GM21825 (cell line): ENCODE measurements around the gene CCDC117.
A peak's percentile ranks its signal among the peaks of the same experiment; 100 is the strongest.
"Not testable (repeated sequence)": the region's sequence is repeated elsewhere in the genome, so short reads cannot be mapped to it uniquely, and the experiment has no call there.

ENCODE experiments used
- ATAC-seq: cut with Tn5 transposase; IDR thresholded peaks from one replicate; pipeline ENCODE4 v1.9.1; 2021; ENCODE audit warnings: mild to moderate bottlenecking, moderate library complexity; ENCODE audit not compliant: unreplicated experiment

Gene CCDC117

DNA sequence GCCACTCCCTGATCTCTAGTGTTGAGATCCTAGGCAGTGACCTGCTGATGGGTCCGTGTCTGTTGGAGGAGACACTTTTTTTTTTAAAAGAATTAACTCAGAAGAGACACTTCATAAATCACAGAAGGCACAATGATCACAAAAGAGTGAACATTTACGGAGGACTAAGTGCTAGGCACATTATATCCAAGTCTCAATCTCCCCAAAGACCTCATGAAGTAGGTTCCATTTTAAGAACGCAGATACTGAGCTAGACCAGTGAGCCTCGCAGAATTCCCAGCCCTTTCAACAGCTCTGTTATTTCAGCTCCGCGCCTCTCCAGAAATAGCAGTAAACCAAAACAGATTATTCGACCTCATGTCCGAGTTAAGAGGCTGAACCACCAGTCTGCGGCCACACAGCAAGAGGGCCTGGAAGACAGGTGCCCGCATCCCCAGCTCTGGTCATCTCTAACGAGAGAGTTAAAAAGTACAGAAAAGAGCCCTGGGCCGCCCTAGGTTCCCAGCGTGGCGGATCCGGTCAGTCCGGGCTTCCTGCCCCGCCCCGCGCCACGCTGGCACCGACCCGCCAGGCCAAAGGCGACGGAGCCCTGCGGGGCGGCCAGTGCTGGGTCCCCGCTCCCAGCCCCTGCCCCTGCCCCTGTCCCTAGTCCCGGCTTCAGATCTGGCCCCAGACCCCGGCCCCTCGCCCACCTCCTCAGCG is 27.3 kb downstream of the CCDC117 start:
- ATAC-seq: no peak

DNA sequence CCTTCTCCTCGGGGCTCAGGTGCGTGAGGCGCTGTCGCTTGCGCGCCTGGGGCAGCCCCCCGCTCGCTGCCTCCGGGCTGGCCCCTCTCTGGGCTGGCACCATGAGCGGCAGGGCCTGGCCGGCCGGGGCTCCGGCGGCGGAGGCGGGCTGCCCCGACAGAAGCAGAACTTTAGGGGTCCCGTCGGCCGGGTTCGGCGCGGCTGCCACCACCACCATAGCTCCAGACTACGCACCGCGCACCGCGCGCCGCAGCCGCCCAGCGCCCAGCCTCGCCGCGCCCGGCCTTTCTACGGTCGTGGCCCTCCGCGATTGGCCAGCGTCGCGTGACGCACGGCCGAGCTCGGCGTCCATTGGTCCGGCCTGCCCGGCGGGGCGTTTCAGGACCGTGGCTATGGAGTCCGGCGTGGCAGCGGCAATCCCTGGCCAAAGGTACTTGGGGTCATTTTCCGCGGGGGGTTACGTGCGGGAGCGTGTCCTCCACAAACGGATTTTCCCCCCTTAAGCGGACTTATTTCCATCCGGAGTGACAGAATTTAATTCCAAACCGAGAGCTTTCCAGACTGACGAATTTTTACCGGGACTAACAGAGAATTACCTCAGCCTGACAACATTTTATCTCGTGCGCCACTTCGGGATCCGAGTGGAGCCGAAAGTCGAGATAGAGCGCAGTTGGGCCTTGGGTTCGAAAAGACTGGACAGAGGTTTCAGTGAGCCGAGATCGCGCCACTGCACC is 28.0 kb downstream of the CCDC117 start, which contains the start of gene XBP1:
XBP1 (minus strand) TSS at position 262 of the 734 bp plus-strand sequence.
- peak; percentile 77 for ATAC-seq

DNA sequence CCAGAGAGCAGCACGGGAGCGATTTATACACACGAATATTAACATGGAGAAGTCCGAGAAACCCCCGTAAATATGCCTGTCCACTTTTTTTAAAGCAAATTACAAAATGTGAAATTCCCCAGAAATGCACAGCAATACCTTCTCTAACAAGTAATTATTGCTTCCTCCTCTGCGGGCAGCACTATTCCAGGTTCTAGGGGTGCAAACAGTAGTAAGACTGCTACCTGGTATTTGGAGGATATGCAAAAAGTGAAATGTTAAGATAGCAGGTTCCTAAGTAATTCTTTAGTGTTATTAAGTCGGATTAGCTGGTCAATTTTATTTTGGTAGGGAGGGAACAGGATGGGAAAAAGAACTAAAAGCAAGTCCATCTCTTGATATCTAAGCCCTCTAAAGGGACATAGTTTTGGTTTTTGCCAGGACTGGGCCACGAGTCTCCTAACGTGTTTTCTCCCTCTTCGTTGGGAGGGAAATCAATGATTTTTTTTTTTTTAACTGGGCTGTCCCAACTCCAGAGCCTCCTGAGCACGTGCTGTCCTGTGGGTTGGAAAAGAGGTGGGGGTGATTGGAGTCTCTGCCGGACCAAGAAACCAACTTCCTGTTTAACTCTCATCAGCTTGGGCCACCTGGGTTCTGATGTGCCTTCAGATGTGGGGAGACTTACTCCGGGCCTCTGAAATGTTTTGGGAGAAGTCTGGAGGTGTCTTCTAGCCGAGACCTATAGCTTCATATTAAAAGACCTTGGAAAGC is 29.5 kb downstream of the CCDC117 start:
- ATAC-seq: no peak

DNA sequence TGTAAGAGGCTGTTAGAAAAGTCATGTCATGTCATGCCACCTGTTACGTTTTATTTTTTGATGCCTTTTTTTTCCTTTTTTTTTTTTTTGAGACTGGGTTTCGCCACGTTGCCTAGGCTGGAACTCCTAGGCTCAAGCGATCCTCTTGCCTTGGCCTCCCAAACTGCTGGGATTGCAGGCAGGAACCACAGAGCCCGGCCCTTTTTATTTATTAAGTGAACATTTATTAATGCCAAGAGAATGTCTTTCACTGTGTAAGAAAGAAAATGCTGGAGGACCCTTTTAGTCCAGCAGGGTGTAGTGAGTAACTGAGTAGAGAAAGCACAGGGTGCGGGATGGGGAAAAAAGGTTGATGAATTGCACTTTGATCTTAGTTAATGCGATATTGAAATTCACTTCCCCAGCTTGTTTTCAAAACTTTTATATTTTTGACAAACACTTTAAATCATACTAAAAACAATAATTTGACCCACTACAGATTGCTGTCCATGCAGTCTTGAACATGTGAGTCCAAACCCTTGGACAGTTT is 30.2 kb downstream of the CCDC117 start:
- no peak for ATAC-seq

DNA sequence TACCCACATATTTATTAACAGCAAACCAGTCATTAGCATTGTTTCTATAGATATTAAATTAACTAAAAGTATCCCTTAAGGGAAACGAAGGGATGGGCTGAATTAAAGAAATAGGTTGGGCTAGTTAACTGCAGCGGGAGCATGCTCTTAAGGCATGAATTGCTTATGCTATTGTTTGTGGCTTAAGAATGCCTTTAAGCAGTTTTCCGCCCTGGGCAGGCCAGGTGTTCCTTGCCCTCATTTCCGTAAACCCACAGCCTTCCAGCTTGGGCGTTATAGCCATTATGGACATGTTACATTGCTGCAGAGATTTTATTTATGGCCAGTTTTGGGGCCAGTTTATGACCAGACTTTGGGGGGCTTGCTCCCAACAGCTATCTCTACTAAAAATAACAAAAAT is 32.9 kb downstream of the CCDC117 start:
- not testable (repeated sequence) for ATAC-seq

DNA sequence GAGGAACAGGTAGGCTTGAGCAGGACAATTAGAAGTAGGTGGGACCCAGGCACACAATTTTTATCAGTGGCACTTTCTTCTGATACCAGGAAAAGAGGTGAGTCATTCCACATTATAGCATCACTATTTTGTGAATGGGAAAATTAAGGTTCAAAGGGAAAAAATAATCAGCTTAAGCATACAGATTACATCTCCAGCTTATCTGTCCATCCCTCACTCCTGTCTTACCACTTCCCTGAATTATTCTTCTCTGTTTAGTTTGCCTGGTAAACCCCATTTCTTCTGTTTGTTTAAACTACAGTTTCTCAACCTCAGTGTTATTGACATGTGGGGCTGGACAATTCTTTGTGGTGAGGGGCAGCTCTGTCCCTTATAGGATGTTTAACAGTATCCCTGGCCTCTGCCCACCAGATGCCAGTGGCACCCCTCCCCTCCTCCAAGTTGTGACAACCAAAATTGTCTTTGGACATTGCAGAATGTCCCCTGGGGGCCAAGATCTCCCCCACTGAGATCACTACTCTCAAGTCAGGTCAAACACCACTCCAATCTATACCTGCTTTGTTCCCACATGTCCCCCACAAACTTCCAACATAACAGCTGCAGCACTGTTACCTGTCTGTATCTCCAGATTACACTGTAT is 36.3 kb downstream of the CCDC117 start:
- ATAC-seq: no peak

DNA sequence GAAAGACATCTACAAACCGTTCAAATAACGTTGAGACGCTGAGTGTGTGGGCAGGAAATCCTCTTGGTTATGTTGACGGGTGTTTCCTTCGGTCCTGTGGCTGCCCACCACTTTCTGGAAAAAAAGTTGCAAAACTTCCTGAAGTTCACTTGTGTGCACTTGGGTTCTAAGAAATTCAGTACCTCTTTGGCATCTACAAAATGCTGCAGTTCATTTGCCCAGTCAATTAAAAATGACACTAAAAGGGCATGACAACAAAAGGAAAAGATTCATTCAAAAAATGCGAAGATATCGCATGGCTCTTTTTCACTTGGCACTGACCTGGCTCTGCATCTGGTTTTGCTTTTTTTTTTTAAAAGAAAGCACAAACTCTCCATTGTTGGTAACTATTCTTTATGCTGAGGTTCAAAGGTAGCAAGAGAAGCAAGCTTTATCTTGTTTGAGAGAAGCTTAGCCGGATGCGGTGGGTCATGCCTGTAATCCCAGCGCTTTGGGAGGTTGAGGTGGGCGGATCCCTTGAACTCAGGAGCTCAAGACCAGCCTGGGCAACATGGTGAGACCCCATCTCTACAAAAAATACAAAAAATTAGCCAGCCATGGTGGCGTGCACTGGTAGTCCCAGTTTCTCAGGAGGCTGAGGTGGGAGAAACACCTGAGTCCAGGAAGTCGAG is 38.5 kb downstream of the CCDC117 start:
- no peak for ATAC-seq

DNA sequence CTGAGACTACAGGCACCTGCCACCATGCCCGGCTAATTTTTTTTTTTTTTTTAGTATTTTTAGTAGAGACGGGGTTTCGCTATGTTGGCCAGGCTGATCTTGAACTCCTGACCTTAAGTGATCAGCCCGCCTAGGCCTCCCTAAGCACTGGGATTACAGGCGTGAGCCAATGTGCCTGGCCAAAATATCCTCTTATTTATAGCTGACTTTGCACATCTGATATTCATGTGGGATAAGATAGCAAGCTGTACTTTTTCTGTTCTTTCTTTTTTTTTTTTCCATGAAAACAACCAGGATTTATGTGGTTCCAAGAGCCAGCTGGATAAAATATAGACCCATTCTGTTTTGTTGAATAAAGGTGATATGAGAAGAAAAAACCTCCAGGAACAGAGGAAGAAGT is 40.0 kb downstream of the CCDC117 start:
- ATAC-seq: no peak

DNA sequence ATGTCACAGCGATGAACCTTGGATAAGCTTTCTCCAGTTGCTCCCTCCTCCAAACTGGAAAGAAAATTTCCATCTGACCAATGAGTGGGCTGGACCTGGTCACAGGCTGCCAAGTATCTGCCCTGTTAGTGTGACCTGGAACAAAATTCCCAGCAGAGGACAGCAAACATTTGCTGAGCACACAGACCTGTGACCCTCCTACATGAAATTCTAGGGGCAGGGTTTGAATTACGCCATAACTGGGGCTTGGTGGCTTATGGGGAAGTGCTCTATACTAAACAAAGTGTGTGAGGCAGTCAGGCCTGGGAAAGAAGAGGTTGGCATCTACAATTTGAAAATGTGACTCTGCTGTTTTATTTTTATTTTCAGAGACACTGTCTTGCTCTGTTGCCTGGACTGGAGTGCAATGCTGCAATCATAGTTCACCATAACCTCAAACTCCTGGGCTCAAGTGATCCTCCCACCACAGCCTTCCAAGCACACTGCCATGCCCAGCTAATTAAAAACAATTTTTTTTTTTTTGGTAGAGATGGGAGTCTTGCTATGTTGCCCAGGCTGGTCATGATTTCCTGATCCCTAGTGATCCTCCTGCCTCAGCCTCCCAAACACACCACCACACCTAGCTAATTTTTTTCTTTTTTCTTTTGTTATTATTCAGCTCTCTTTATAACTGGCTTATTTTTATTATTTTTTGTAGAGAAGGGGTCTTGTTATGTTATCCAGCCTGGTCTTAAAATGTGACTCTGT is 41.5 kb downstream of the CCDC117 start:
- ATAC-seq: no peak

DNA sequence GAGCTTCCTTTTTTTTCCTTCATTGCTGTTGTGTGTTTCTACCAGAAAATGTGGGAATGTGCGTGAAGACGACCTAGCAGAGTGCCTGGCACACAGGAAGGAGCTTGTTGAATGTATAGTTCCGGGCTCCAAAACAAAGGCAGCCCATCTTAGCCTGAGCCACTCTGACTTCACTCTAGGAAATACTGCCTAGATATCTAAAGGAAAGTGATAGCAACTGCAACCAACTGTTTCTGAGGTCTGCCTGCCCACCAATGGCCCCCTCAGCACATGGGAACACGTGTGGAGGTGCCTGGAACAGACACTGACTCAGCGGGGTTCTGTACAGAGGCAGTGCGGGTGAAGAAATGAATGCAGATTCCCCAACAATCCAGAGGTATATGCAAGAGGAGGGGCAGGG is 42.6 kb downstream of the CCDC117 start:
- no peak for ATAC-seq

DNA sequence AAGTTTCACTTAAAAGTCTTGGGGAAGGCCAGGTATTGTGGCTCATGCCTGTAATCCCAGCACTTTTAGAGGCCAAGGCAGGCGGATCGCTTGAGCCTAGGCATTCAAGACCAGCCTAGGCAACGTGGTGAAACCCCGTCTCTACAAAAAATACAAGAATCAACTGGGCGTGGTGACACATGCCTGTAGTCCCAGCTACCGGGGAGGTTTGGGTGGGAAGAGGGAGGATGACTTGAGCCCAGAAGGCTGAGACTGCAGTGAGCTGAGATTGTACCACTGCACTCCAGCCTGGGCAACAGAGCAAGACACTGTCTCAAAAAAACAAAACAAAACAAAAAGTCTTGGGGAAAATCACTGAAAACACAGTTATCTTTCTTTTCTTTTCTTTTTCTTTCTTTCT is 43.2 kb downstream of the CCDC117 start:
- no peak for ATAC-seq

DNA sequence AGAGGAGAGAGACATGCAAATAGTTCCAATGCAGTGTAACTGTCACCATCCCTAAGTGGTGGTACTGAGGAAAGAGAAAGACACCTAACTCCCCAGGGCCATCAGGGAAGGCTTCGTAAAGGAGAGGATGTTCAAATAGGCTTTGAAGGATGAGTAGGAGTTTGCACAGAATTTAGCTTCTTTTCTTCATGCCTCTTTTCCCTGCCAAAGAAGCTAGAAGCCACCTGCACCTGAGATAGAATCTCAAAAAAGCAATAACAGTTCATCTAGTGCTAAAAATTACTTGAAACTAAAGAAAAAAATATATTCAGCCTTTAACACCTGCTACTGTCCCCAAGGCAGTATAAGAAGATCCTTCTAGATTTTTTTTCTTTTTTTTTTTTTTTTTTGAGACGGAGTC is 44.6 kb downstream of the CCDC117 start:
- ATAC-seq: no peak

DNA sequence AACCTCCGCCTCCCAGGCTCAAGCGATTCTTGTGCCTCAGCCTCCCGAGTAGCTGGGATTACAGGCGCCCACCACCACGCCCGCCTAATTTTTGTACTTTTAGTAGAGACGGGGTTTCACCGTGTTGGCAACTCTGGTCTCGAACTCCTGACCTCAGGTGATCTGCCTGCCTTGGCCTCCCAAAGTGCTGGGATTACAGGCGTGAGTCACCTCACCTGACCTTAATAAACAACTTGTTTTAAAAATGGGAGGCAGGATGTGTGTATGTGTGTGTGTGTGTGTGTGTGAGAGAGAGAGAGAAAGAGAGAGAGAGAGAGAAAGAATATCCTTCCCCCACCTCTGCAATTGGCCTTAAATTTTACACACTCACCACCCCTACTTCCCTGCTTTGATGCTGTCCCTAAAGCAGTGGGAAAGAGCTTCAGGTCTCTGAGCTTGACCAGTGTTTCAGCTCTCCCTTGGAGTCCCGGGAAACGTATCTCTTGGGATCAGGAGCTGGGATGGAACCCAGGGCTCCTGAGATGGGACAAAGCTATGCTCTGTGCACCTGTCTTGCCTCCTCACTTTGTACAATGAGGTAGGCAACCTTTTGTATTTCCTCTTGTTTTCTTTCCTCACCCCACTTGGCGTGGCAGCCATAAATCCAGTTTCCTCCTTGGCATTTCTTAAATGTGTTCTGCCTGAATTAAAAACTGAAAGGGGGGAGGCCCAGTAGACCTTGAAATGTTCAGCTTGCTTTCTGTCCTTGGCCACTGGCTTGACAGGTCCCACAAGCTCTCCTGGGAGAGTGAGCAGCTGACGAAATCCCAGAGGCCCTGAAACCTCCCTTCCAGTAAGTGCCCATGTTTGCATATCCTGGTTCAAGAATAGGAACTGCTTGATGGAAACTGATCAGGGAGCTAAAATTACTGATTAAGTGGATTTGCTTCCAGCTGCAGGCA is 45.7 kb downstream of the CCDC117 start:
- ATAC-seq: no peak

DNA sequence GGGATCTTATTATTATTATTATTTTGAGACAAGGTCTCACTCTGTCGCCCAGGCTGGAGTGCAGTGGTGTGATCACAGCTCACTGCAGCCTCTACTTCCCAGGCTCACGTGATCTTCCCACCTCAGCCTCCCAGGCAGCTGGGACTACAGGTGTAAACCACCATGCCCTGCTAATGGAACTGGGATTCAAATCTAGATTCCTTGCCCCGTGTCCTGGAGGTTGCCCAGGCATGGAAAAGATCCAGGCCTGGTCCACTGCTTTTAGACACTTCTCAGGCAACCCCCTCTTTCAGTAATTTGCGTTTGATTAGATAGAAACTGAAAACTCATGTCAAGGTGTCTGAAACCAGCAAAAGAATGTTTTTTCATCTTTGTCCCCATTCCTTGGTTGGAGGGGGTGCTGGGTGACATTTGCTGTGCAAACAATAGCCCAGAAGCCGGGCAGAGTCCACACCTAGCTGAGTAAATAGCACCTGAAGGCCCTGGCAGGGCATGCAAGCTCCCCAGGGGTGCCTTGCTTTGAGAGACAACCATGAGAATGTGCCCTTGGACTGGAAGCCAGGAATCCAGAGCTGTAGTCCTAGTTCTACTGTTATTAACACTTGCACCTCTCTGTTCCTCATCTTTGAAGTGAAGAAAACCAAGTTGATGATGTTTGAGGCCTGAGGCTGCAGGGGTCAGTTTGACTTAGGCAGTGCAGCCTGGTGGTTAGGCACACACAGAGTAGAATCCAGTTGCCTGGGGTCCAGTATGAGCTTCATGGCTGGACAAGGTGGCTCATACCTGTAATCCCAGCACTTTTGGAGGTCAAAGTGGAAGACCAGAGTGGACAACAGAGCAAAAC is 47.0 kb downstream of the CCDC117 start:
- no peak for ATAC-seq

DNA sequence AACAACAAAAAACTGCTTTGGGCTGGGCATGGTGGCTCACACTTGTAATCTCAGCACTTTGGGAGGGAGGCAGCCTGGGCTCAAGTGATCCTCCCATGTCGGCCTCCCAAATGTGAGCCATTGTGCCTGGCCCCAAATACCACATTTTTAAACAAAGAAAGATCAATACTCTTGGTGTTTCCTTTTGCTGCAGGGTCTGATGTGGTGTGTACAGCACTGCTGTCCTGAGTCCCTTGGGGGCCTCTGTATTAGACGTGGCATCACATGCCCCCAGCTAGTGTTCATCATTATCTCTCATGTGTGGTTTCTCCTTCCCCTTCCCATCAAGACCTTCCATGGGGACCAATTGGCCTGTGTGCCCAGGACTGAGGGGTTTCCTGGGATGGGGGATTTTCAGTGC is 48.4 kb downstream of the CCDC117 start:
- ATAC-seq: no peak

DNA sequence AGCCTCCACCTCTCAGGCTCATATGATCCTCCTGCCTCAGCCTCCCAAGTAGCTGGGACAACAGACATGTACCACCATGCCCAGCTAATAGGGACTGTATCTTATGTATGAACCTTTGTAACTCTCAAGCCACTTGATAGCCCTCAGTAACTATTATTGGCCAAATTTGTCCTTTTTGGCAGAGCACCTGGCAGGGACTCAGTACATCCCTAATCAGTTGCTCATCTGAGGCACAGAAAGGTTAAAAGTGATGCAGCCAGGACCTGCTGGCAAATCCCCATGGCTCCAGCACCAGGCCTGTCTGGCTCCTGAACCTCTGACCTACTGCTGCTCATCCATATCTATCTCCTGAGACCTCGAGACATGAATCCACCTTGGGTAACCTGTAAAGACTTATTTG is 49.0 kb downstream of the CCDC117 start:
- ATAC-seq: no peak

DNA sequence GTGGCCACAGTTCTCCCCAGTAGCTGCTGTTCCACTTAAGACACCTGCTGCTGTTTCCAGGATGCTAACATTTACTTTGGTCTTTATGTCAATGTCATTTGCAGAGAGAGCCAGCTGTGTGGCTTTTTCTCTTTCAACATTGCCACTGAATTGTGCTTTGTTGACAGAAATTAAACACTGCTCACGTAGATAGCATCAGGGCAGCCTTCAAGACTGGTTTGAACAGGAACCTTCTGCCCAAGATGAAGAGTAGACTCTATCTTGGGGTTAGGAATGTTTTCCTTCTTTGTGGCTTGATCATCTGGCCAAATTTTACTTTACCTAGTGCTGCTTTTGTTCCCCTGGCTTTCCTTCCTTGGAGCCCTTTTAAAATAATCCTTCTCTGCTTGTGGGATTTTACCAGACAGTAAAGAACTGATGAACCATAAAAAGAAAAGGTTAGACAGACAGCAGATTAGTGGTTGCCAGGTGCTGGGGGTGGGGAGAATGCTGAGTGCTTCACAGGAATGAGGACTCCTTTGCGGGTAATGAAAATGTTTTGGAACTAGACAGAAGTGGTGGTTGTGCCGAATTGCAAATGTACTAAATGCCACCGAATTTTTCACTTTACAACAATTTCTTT is 50.5 kb downstream of the CCDC117 start:
- ATAC-seq: no peak
